Fibroblast of peridontal ligament (primary cell): Measurements from ENCODE around the gene ZNF154.

Source experiments
- DNase-seq: peaks from one replicate; pipeline ENCODE4 v3.0.0-alpha.2; 2010; ENCODE audit errors: extremely low read depth

Gene ZNF154

GRCh38 chr19:57682226-57682766, 26.7 kb downstream of the ZNF154 start:
- DNase-seq: no peak

- DNase-seq: peak; percentile 68
These were observed 33.1 kb downstream of the ZNF154 start for GRCh38 chr19:57675881-57676280.

GRCh38 chr19:57672466-57672865, 36.5 kb downstream of the ZNF154 start:
- DNase-seq: no peak

- no peak for DNase-seq
These were observed 37.7 kb downstream of the ZNF154 start for GRCh38 chr19:57671124-57671895.

- no peak for DNase-seq
These were observed 40.4 kb downstream of the ZNF154 start, which contains the start of gene ZSCAN4 for GRCh38 chr19:57668635-57669034. Gene ZSCAN4 (plus strand): TSS chr19:57668935. CDS start chr19:57676146, 7,211 bp downstream.

GRCh38 chr19:57667228-57667627, 41.8 kb downstream of the ZNF154 start:
- DNase-seq: no peak

GRCh38 chr19:57665261-57665806, 43.7 kb downstream of the ZNF154 start:
- no peak for DNase-seq

GRCh38 chr19:57664269-57665127, 44.5 kb downstream of the ZNF154 start:
- DNase-seq: peak; percentile 44

- no peak for DNase-seq
These were observed 52.7 kb downstream of the ZNF154 start for GRCh38 chr19:57656346-57656745.

- DNase-seq: no peak
These were observed 53.6 kb downstream of the ZNF154 start for GRCh38 chr19:57655443-57655842.

GRCh38 chr19:57653689-57654088, 55.3 kb downstream of the ZNF154 start:
- DNase-seq: no peak

- DNase-seq: no peak
These were observed 57.4 kb downstream of the ZNF154 start for GRCh38 chr19:57651654-57651996.

GRCh38 chr19:57648331-57649003, 60.5 kb downstream of the ZNF154 start:
- DNase-seq: no peak
